HepG2 (cell line): ENCODE data around the gene PGAP3. TPM values are rescaled to one million over a fixed set of nuclear protein-coding genes. Genes with fewer than 3 reads are reported as not detected.

ENCODE experiments used
- AHR ChIP-seq: IDR thresholded peaks from 2 replicates; pipeline ENCODE4 v1.6.1; 2018; ENCODE audit warnings: missing genetic modification reagents, missing compliant biosample characterization
- FOXA1 ChIP-seq, 2 experiments: fragments of 450-650 bp in 1 of 2; sonication (generic) in 1 of 2; formaldehyde crosslinking in 1 of 2; IDR thresholded peaks; 2 replicates each; pipeline versions ENCODE4 v1.4.0 to v1.6.1; 2016 to 2020; ENCODE audit warnings: missing genetic modification reagents in 1 of 2
- IRX3 ChIP-seq: sonication (generic); formaldehyde crosslinking; IDR thresholded peaks from 2 replicates; pipeline ENCODE4 v1.8.1; 2023; ENCODE audit warnings: mild to moderate bottlenecking, low read depth, missing genetic modification reagents, borderline replicate concordance
- MED1 ChIP-seq: sonication (generic); formaldehyde crosslinking; IDR thresholded peaks from 2 replicates; pipeline ENCODE4 v1.4.0; 2020; ENCODE audit warnings: missing genetic modification reagents
- MEF2D ChIP-seq: sonication (generic); formaldehyde crosslinking; IDR thresholded peaks from 2 replicates; pipeline ENCODE4 v1.5.1; 2020; ENCODE audit warnings: mild to moderate bottlenecking, missing genetic modification reagents
- MTA1 ChIP-seq: sonication (generic); formaldehyde crosslinking; IDR thresholded peaks from 2 replicates; pipeline ENCODE4 v1.4.0; 2020; ENCODE audit warnings: missing genetic modification reagents, mild to moderate bottlenecking, borderline replicate concordance
- RBFOX2 ChIP-seq: fragments of 200-400 bp; formaldehyde crosslinking; IDR thresholded peaks from 2 replicates; pipeline ENCODE4 v1.6.1; 2017; ENCODE audit warnings: low read depth, mild to moderate bottlenecking, low read length
- SATB2 ChIP-seq: sonication (generic); formaldehyde crosslinking; IDR thresholded peaks from 2 replicates; pipeline ENCODE4 v1.5.0; 2020; ENCODE audit warnings: missing genetic modification reagents
- SIN3A ChIP-seq: IDR thresholded peaks from 2 replicates; pipeline ENCODE4 v1.6.1; 2011; ENCODE audit warnings: low read depth, mild to moderate bottlenecking, control low read depth, low read length, borderline replicate concordance
- XRCC5 ChIP-seq: fragments of 200-400 bp; formaldehyde crosslinking; optimal IDR thresholded peaks from 2 replicates; pipeline ENCODE3; 2017; ENCODE audit warnings: mild to moderate bottlenecking, low read length
- YY1 ChIP-seq: IDR thresholded peaks from 2 replicates; pipeline ENCODE4 v1.6.1; 2011; ENCODE audit warnings: low read length, low read depth, moderate library complexity, mild to moderate bottlenecking; ENCODE audit not compliant: insufficient read depth, insufficient replicate concordance
- ZNF101 ChIP-seq: sonication (generic); formaldehyde crosslinking; IDR thresholded peaks from 2 replicates; pipeline ENCODE4 v1.4.0; 2020; ENCODE audit warnings: mild to moderate bottlenecking, low read depth, missing genetic modification reagents, borderline replicate concordance
- ZNF205 ChIP-seq: IDR thresholded peaks from 2 replicates; pipeline ENCODE4 v1.6.1; 2018; ENCODE audit warnings: missing biosample characterization, missing genetic modification reagents
- ZNF224 ChIP-seq: sonication (generic); formaldehyde crosslinking; IDR thresholded peaks from 2 replicates; pipeline ENCODE4 v1.5.0; 2020; ENCODE audit warnings: mild to moderate bottlenecking, missing genetic modification reagents
- ZNF550 ChIP-seq: sonication (generic); formaldehyde crosslinking; IDR thresholded peaks from 2 replicates; pipeline ENCODE4 v1.4.0; 2020; ENCODE audit warnings: mild to moderate bottlenecking, missing genetic modification reagents, borderline replicate concordance
- ZNF563 ChIP-seq: sonication (generic); formaldehyde crosslinking; IDR thresholded peaks from 2 replicates; pipeline ENCODE4 v1.8.0; 2022; ENCODE audit warnings: mild to moderate bottlenecking, moderate library complexity, missing genetic modification reagents
- ZNF598 ChIP-seq: sonication (generic); formaldehyde crosslinking; IDR thresholded peaks from 2 replicates; pipeline ENCODE4 v1.5.1; 2020; ENCODE audit warnings: mild to moderate bottlenecking, missing genetic modification reagents, borderline replicate concordance
- ZNF644 ChIP-seq: IDR thresholded peaks from 2 replicates; pipeline ENCODE4 v1.6.1; 2016; ENCODE audit warnings: low read depth
- ZNF672 ChIP-seq: sonication (generic); formaldehyde crosslinking; IDR thresholded peaks from 2 replicates; pipeline ENCODE4 v1.8.1; 2022; ENCODE audit warnings: missing genetic modification reagents
- polyA plus RNA-seq, 8 experiments: library from polyadenylated mRNA; depleted of rRNA in 3 of 8; stranded (reverse) in 7 of 8; unstranded in 1 of 8; fragments of >200 nt; fragmentation: Illumina TruSeq in 4 of 8; extraction: Trizol in 4 of 8; gene quantifications; 2 replicates each; pipeline versions ENCODE4 v1.2.1 to v1.2.3, GENCODE V29; 2011 to 2016; ENCODE audit warnings: low read depth in 4 of 8, missing spikeins in 1 of 8, mixed read lengths in 1 of 8; ENCODE audit not compliant: insufficient read depth in 1 of 8
- total RNA-seq, 5 experiments: library from RNA; depleted of rRNA; stranded (reverse); fragments of >200 nt; fragmentation: Illumina TruSeq; extraction: Trizol; gene quantifications; 2 replicates each; pipeline ENCODE4 v1.2.3, GENCODE V29; 2016; ENCODE audit warnings: low read depth in 1 of 5
- TF ChIP-seq, protein P1 (sequence below): sonication (generic); formaldehyde crosslinking; IDR thresholded peaks from 2 replicates; pipeline ENCODE4 v1.4.0; 2020; ENCODE audit warnings: missing genetic modification reagents, borderline replicate concordance
- TF ChIP-seq, protein P2 (sequence below): sonication (generic); formaldehyde crosslinking; IDR thresholded peaks from 2 replicates; pipeline ENCODE4 v1.4.0; 2020; ENCODE audit warnings: missing genetic modification reagents
- TF ChIP-seq, protein P3 (sequence below): sonication (generic); formaldehyde crosslinking; IDR thresholded peaks from 2 replicates; pipeline ENCODE4 v1.5.0; 2020; ENCODE audit warnings: missing genetic modification reagents
- TF ChIP-seq, protein P4 (sequence below): sonication (generic); formaldehyde crosslinking; conservative IDR thresholded peaks from 2 replicates; pipeline ENCODE4 v1.5.0; 2020; ENCODE audit warnings: missing genetic modification reagents

PGAP3 gene
- total and polyA plus RNA-seq, 2 of the 13 experiments (the other 11 are each of a cell fraction or from before 2014, with no cell fraction given) = 11.9 to 14.6 TPM

DNA sequence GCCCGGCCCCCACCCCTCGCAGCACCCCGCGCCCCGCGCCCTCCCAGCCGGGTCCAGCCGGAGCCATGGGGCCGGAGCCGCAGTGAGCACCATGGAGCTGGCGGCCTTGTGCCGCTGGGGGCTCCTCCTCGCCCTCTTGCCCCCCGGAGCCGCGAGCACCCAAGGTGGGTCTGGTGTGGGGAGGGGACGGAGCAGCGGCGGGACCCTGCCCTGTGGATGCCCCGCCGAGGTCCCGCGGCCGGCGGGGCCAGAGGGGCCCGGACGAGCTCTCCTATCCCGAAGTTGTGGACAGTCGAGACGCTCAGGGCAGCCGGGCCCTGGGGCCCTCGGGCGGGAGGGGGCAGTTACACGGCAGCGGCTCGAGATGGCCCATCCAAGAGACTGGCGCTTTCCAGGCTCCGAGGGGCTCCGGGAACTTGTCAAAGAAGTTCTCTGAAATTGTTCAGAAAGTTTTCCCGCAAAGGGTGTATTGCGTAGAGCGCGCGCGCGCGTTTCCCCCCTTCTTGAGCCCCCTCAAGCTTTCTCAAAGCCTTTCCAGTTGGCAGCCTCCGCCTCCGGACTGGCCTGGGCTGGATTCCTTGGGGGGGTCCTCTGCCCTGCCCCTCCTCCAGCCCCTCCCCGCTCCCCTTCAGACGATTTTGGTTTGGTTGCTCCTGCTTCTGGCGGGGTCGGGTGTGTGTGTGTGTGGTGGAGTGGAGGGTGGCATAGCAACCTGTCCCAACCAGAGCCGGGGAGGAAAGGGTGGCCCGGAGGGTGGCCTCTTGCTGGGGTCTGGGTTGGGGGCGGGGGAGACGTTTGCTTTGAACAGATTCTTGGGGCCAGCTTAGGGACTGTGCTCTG, 12.5 kb upstream of the PGAP3 start (continued):
- peak; percentile 38; the same call in 1 of the 2 replicates for TF ChIP-seq MTA1 (CRISPR knock-in tag)
- TF ChIP-seq RBFOX2 = peak; percentile 83
- TF ChIP-seq ZNF563 (CRISPR knock-in tag) = peak; percentile 72; the same call in 1 of the 2 replicates
- no peak for TF ChIP-seq ZNF598 (CRISPR knock-in tag)
- no peak for TF ChIP-seq ZNF205 (CRISPR knock-in tag)
- TF ChIP-seq, protein P1, sequence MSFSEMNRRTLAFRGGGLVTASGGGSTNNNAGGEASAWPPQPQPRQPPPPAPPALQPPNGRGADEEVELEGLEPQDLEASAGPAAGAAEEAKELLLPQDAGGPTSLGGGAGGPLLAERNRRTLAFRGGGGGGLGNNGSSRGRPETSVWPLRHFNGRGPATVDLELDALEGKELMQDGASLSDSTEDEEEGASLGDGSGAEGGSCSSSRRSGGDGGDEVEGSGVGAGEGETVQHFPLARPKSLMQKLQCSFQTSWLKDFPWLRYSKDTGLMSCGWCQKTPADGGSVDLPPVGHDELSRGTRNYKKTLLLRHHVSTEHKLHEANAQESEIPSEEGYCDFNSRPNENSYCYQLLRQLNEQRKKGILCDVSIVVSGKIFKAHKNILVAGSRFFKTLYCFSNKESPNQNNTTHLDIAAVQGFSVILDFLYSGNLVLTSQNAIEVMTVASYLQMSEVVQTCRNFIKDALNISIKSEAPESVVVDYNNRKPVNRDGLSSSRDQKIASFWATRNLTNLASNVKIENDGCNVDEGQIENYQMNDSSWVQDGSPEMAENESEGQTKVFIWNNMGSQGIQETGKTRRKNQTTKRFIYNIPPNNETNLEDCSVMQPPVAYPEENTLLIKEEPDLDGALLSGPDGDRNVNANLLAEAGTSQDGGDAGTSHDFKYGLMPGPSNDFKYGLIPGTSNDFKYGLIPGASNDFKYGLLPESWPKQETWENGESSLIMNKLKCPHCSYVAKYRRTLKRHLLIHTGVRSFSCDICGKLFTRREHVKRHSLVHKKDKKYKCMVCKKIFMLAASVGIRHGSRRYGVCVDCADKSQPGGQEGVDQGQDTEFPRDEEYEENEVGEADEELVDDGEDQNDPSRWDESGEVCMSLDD (CRISPR knock-in tag) = no peak
- TF ChIP-seq YY1 = peak; percentile 32
- no peak for TF ChIP-seq ZNF644 (CRISPR knock-in tag)
- no peak for TF ChIP-seq XRCC5
- 0 out of 2 replicates have a peak, but pooled peaks have one; percentile 2 for TF ChIP-seq AHR (CRISPR knock-in tag)
- TF ChIP-seq MEF2D (CRISPR knock-in tag) = peak; percentile 35; the same call in 1 of the 2 replicates
- TF ChIP-seq, protein P2, sequence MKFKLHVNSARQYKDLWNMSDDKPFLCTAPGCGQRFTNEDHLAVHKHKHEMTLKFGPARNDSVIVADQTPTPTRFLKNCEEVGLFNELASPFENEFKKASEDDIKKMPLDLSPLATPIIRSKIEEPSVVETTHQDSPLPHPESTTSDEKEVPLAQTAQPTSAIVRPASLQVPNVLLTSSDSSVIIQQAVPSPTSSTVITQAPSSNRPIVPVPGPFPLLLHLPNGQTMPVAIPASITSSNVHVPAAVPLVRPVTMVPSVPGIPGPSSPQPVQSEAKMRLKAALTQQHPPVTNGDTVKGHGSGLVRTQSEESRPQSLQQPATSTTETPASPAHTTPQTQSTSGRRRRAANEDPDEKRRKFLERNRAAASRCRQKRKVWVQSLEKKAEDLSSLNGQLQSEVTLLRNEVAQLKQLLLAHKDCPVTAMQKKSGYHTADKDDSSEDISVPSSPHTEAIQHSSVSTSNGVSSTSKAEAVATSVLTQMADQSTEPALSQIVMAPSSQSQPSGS (CRISPR knock-in tag) = no peak
- 0 out of 2 replicates have a peak, but pooled peaks have one; percentile 59 for TF ChIP-seq SIN3A
- TF ChIP-seq FOXA1 (IDR thresholded peaks at IDR 0.05) = no peak
- TF ChIP-seq FOXA1 (CRISPR knock-in tag; IDR thresholded peaks at IDR 0.05) = no peak
- TF ChIP-seq ZNF550 (CRISPR knock-in tag) = no peak
- peak; percentile 33 for TF ChIP-seq MED1 (CRISPR knock-in tag)
- no peak for TF ChIP-seq ZNF224
- TF ChIP-seq ZNF101 (CRISPR knock-in tag) = no peak
- TF ChIP-seq IRX3 (CRISPR knock-in tag) = 0 out of 2 replicates have a peak, but pooled peaks have one; percentile 39
- TF ChIP-seq, protein P3, sequence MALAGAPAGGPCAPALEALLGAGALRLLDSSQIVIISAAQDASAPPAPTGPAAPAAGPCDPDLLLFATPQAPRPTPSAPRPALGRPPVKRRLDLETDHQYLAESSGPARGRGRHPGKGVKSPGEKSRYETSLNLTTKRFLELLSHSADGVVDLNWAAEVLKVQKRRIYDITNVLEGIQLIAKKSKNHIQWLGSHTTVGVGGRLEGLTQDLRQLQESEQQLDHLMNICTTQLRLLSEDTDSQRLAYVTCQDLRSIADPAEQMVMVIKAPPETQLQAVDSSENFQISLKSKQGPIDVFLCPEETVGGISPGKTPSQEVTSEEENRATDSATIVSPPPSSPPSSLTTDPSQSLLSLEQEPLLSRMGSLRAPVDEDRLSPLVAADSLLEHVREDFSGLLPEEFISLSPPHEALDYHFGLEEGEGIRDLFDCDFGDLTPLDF (CRISPR knock-in tag) = no peak
- TF ChIP-seq, protein P4, sequence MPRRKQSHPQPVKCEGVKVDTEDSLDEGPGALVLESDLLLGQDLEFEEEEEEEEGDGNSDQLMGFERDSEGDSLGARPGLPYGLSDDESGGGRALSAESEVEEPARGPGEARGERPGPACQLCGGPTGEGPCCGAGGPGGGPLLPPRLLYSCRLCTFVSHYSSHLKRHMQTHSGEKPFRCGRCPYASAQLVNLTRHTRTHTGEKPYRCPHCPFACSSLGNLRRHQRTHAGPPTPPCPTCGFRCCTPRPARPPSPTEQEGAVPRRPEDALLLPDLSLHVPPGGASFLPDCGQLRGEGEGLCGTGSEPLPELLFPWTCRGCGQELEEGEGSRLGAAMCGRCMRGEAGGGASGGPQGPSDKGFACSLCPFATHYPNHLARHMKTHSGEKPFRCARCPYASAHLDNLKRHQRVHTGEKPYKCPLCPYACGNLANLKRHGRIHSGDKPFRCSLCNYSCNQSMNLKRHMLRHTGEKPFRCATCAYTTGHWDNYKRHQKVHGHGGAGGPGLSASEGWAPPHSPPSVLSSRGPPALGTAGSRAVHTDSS (CRISPR knock-in tag) = no peak
- no peak for TF ChIP-seq SATB2
- no peak for TF ChIP-seq ZNF672
